Endodermal cell (in vitro differentiated cells): ENCODE data around the gene MPHOSPH10. TPM values are rescaled to one million over a fixed set of nuclear protein-coding genes. Genes with fewer than 3 reads are reported as not detected.

Source experiments
- DNase-seq: peaks from one replicate; pipeline ENCODE4 v3.0.0-alpha.2; 2017
- H3K27ac ChIP-seq: 2 replicates; pipeline ENCODE4 v1.5.1; 2013; ENCODE audit warnings: mild to moderate bottlenecking, low read depth, low read length, moderate library complexity
- H3K27me3 ChIP-seq: 2 replicates; pipeline ENCODE4 v1.6.1; 2013; ENCODE audit warnings: mild to moderate bottlenecking, low read length, moderate library complexity; ENCODE audit not compliant: insufficient read depth, control insufficient read depth, poor library complexity, severe bottlenecking
- H3K36me3 ChIP-seq: 2 replicates; pipeline ENCODE4 v1.7.0; 2013; ENCODE audit warnings: mild to moderate bottlenecking, low read length, moderate library complexity; ENCODE audit not compliant: control insufficient read depth, insufficient read depth
- H3K4me1 ChIP-seq: one replicate; pipeline ENCODE4 v1.7.0; 2013; ENCODE audit warnings: low read length; ENCODE audit not compliant: control insufficient read depth, insufficient read depth
- H3K4me3 ChIP-seq: 2 replicates; pipeline ENCODE4 v1.5.1; 2013; ENCODE audit warnings: mild to moderate bottlenecking, low read length, moderate library complexity
- H3K9ac ChIP-seq: 2 replicates; pipeline ENCODE4 v1.6.1; 2013; ENCODE audit warnings: mild to moderate bottlenecking, low read length, moderate library complexity; ENCODE audit not compliant: poor library complexity, severe bottlenecking; ENCODE audit errors: extremely low read depth
- H3K9me3 ChIP-seq: 2 replicates; pipeline ENCODE4 v1.6.1; 2013; ENCODE audit warnings: mild to moderate bottlenecking, low read length, moderate library complexity; ENCODE audit not compliant: control insufficient read depth
- H3K27ac Mint-ChIP-seq: 2 replicates; pipeline ENCODE4 v1.8.0; 2020; ENCODE audit warnings: mixed read lengths
- H3K27me3 Mint-ChIP-seq: 2 replicates; pipeline ENCODE4 v1.8.0; 2021; ENCODE audit warnings: mild to moderate bottlenecking, mixed read lengths; ENCODE audit not compliant: insufficient read depth
- H3K36me3 Mint-ChIP-seq: 2 replicates; pipeline ENCODE4 v1.8.0; 2020; ENCODE audit warnings: low read depth, mixed read lengths
- H3K4me1 Mint-ChIP-seq: 2 replicates; pipeline ENCODE4 v1.8.0; 2020; ENCODE audit warnings: mixed read lengths
- H3K4me3 Mint-ChIP-seq: 2 replicates; pipeline ENCODE4 v1.8.0; 2020; ENCODE audit warnings: mild to moderate bottlenecking, moderate library complexity, mixed read lengths
- H3K9me3 Mint-ChIP-seq: 2 replicates; pipeline ENCODE4 v1.8.0; 2020; ENCODE audit warnings: mild to moderate bottlenecking, mixed read lengths
- CTCF ChIP-seq: fragments of 200-600 bp; sonication (generic); conservative IDR thresholded peaks from 2 replicates; pipeline ENCODE4 v1.5.0; 2021; ENCODE audit warnings: antibody characterized with exemption, mild to moderate bottlenecking
- WGBS, 2 experiments: methylation state at CpG; one replicate each; pipeline versions ENCODE4 v1.1.5 to v1.1.7; 2013; ENCODE audit warnings: missing lambda C conversion rate in 2 of 2, mixed read lengths in 1 of 2; ENCODE audit not compliant: insufficient coverage in 1 of 2, insufficient read length in 1 of 2; 5-methylcytosine and 5-hydroxymethylcytosine counted together
- total RNA-seq, 2 donors: library from RNA; stranded (reverse); fragmentation: NEBNext Ultra II Directional in 1 of 2; extraction: Animal tissue kit (Norgen Biotek cat#: 25700) in 1 of 2; gene quantifications; 2 replicates in 1 of 2; 3 replicates in 1 of 2; pipeline ENCODE4 v1.2.1, GENCODE V29; 2021

MPHOSPH10 gene
- total RNA-seq, 2 donors from 2014 or later: 30.2 to 35.8 TPM

GRCh38 chr2:71126957-71127356 lies 3.5 kb upstream of the MPHOSPH10 start:
- no peak for DNase-seq
- Mint-ChIP-seq H3K27ac (no peak overlapping the region), H3K4me3 (no peak overlapping the region), H3K27me3 (no peaks in the 10 kb centered on the region), H3K36me3 (peaks cover 19% of the 10 kb centered on the region), H3K4me1 (peaks cover 7% of the 10 kb centered on the region), H3K9me3 (peaks cover 6% of the 10 kb centered on the region)
- no peaks in the 10 kb centered on the region for H3K4me1 ChIP-seq
- H3K27me3 ChIP-seq: no peaks in the 10 kb centered on the region
- peaks cover 8% of the 10 kb centered on the region for H3K9me3 ChIP-seq
- peaks cover 19% of the 10 kb centered on the region for H3K36me3 ChIP-seq
- no peak overlapping the region for H3K9ac ChIP-seq
- H3K4me3 ChIP-seq: no peak overlapping the region
- TF ChIP-seq CTCF: no peak
- WGBS, 2 experiments: 88 to 89% methylated on average over 2 to 3 of the region's 3 CpGs
- no peak overlapping the region for H3K27ac ChIP-seq

GRCh38 chr2:71129114-71129901 lies 1.1 kb upstream of the MPHOSPH10 start:
- Histone ChIP-seq H3K9me3 (no peaks in the 10 kb centered on the region), H3K27me3 (no peaks in the 10 kb centered on the region), H3K4me3 (peak overlapping the region; percentile 99), H3K36me3 (peaks cover 16% of the 10 kb centered on the region), H3K9ac (peak overlapping the region; percentile 95), H3K4me1 (no peaks in the 10 kb centered on the region), H3K27ac (peak overlapping the region; percentile 86)
- H3K4me3 Mint-ChIP-seq: no peak overlapping the region
- WGBS, 2 experiments: 5 to 8% methylated on average over 13 to 18 of the region's 18 CpGs
- no peak for DNase-seq
- peaks cover 8% of the 10 kb centered on the region for H3K36me3 Mint-ChIP-seq
- peaks cover 7% of the 10 kb centered on the region for H3K4me1 Mint-ChIP-seq
- H3K27me3 Mint-ChIP-seq: no peaks in the 10 kb centered on the region
- no peak overlapping the region for H3K27ac Mint-ChIP-seq
- no peak for TF ChIP-seq CTCF
- no peaks in the 10 kb centered on the region for H3K9me3 Mint-ChIP-seq

- H3K36me3 ChIP-seq: peaks cover 21% of the 10 kb centered on the region
- peaks cover 7% of the 10 kb centered on the region for H3K4me1 Mint-ChIP-seq
- no peak for TF ChIP-seq CTCF
- no peaks in the 10 kb centered on the region for H3K9me3 Mint-ChIP-seq
- H3K4me1 ChIP-seq: no peaks in the 10 kb centered on the region
- no peak overlapping the region for H3K4me3 Mint-ChIP-seq
- H3K9ac ChIP-seq: peak overlapping the region; percentile 95
- no peak for DNase-seq
- no peaks in the 10 kb centered on the region for H3K27me3 Mint-ChIP-seq
- H3K27me3 ChIP-seq: no peaks in the 10 kb centered on the region
- peaks cover 11% of the 10 kb centered on the region for H3K36me3 Mint-ChIP-seq
- 0 to 3% methylated on average over 13 to 17 of the region's 17 CpGs for WGBS, 2 experiments
- H3K9me3 ChIP-seq: no peaks in the 10 kb centered on the region
- H3K27ac ChIP-seq: peak overlapping the region; percentile 86
- peak overlapping the region; percentile 99 for H3K4me3 ChIP-seq
- no peak overlapping the region for H3K27ac Mint-ChIP-seq
Measured at GRCh38 chr2:71129902-71130151, 607 bp upstream of the MPHOSPH10 start.
